DND-41 (cell line): Measurements from ENCODE around the gene COLEC12.

Experiments
- CTCF ChIP-seq: IDR thresholded peaks from 2 replicates; pipeline ENCODE4 v1.5.1; 2012; ENCODE audit warnings: borderline replicate concordance, low read length, moderate library complexity, mild to moderate bottlenecking; ENCODE audit not compliant: poor library complexity, severe bottlenecking; ENCODE audit errors: extremely low read depth
- EZH2 ChIP-seq: IDR thresholded peaks from 3 replicates; pipeline ENCODE4 v1.6.1; 2012; ENCODE audit warnings: borderline replicate concordance, low read depth, mild to moderate bottlenecking, moderate library complexity, low read length, inconsistent platforms; ENCODE audit not compliant: severe bottlenecking

- TF ChIP-seq CTCF (no peak), EZH2 (no peak)
Measured at GRCh38 chr18:334575-335132, 165.8 kb downstream of the COLEC12 start.
